Measurements from ENCODE around the gene PCGF5. TPM values are rescaled to one million over a fixed set of nuclear protein-coding genes. Genes with fewer than 3 reads are reported as not detected.

The PCGF5 gene
- total and polyA plus RNA-seq, 10 of the 15 experiments (the other 5 are each of a cell fraction or from before 2014, with no cell fraction given): 33.2 to 79.7 (median 50.7) TPM

GRCh38 chr10:91298224-91298871 lies 77.9 kb downstream of the PCGF5 start:
- no TSS peak for BruUV-seq (replicated peaks)
- FAIRE-seq: peak; percentile 61
- TF ChIP-seq BRCA1 (IDR thresholded peaks at IDR 0.05; ENCODE audit: low read depth, low read length): no peak
- TF ChIP-seq BMI1 (IDR thresholded peaks at IDR 0.05; ENCODE audit: borderline replicate concordance): no peak
- TF ChIP-seq IKZF2 (IDR thresholded peaks at IDR 0.05): 0 out of 4 replicates have a peak, but pooled peaks of 1 of the 2 experiments have one; percentile 9
- 0 out of 2 replicates have a peak, but pooled peaks have one; percentile 34 for TF ChIP-seq MEF2A (IDR thresholded peaks at IDR 0.05; ENCODE audit: insufficient read depth, low read depth, low read length)
- no peak for TF ChIP-seq BCL3 (IDR thresholded peaks at IDR 0.05; ENCODE audit: borderline replicate concordance, insufficient read depth, low read depth, low read length, poor library complexity, severe bottlenecking)
- TF ChIP-seq RAD21 (IDR thresholded peaks at IDR 0.05; ENCODE audit: insufficient read depth, low read depth, low read length): peak; percentile 93
- no peak for TF ChIP-seq POLR2AphosphoS5 (IDR thresholded peaks at IDR 0.05; ENCODE audit: low read length)
- TF ChIP-seq, protein P1, sequence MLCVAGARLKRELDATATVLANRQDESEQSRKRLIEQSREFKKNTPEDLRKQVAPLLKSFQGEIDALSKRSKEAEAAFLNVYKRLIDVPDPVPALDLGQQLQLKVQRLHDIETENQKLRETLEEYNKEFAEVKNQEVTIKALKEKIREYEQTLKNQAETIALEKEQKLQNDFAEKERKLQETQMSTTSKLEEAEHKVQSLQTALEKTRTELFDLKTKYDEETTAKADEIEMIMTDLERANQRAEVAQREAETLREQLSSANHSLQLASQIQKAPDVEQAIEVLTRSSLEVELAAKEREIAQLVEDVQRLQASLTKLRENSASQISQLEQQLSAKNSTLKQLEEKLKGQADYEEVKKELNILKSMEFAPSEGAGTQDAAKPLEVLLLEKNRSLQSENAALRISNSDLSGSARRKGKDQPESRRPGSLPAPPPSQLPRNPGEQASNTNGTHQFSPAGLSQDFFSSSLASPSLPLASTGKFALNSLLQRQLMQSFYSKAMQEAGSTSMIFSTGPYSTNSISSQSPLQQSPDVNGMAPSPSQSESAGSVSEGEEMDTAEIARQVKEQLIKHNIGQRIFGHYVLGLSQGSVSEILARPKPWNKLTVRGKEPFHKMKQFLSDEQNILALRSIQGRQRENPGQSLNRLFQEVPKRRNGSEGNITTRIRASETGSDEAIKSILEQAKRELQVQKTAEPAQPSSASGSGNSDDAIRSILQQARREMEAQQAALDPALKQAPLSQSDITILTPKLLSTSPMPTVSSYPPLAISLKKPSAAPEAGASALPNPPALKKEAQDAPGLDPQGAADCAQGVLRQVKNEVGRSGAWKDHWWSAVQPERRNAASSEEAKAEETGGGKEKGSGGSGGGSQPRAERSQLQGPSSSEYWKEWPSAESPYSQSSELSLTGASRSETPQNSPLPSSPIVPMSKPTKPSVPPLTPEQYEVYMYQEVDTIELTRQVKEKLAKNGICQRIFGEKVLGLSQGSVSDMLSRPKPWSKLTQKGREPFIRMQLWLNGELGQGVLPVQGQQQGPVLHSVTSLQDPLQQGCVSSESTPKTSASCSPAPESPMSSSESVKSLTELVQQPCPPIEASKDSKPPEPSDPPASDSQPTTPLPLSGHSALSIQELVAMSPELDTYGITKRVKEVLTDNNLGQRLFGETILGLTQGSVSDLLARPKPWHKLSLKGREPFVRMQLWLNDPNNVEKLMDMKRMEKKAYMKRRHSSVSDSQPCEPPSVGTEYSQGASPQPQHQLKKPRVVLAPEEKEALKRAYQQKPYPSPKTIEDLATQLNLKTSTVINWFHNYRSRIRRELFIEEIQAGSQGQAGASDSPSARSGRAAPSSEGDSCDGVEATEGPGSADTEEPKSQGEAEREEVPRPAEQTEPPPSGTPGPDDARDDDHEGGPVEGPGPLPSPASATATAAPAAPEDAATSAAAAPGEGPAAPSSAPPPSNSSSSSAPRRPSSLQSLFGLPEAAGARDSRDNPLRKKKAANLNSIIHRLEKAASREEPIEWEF (IDR thresholded peaks at IDR 0.05; ENCODE audit: insufficient replicate concordance, low read depth, low read length): no peak
- 0 out of 2 replicates have a peak, but pooled peaks have one; percentile 20 for TF ChIP-seq CBFB (IDR thresholded peaks at IDR 0.05; ENCODE audit: low read depth)
- no peak for TF ChIP-seq EP300 (IDR thresholded peaks at IDR 0.05; ENCODE audit: borderline replicate concordance in 1 of 2, control insufficient read depth in 1 of 2, low read depth in 2 of 2, low read length in 2 of 2)
- TF ChIP-seq, protein P2, sequence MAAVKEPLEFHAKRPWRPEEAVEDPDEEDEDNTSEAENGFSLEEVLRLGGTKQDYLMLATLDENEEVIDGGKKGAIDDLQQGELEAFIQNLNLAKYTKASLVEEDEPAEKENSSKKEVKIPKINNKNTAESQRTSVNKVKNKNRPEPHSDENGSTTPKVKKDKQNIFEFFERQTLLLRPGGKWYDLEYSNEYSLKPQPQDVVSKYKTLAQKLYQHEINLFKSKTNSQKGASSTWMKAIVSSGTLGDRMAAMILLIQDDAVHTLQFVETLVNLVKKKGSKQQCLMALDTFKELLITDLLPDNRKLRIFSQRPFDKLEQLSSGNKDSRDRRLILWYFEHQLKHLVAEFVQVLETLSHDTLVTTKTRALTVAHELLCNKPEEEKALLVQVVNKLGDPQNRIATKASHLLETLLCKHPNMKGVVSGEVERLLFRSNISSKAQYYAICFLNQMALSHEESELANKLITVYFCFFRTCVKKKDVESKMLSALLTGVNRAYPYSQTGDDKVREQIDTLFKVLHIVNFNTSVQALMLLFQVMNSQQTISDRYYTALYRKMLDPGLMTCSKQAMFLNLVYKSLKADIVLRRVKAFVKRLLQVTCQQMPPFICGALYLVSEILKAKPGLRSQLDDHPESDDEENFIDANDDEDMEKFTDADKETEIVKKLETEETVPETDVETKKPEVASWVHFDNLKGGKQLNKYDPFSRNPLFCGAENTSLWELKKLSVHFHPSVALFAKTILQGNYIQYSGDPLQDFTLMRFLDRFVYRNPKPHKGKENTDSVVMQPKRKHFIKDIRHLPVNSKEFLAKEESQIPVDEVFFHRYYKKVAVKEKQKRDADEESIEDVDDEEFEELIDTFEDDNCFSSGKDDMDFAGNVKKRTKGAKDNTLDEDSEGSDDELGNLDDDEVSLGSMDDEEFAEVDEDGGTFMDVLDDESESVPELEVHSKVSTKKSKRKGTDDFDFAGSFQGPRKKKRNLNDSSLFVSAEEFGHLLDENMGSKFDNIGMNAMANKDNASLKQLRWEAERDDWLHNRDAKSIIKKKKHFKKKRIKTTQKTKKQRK (IDR thresholded peaks at IDR 0.05; ENCODE audit: low read depth, low read length): no peak
- TF ChIP-seq SMARCA5 (IDR thresholded peaks at IDR 0.05): peak; percentile 72; the same call in 1 of the 2 replicates

More at GRCh38 chr10:91298224-91298871, 77.9 kb downstream of the PCGF5 start:
- H3K4me3 ChIP-seq: peak overlapping the region; percentile 46; the same call in 1 of the 2 replicates
- peaks cover 5% of the 10 kb centered on the region; the same call in 1 of the 2 replicates for H3K4me1 ChIP-seq (ENCODE audit: control insufficient read depth, insufficient read depth, low read length)
- no peaks in the 10 kb centered on the region for H3K9me3 ChIP-seq (replicated peaks; ENCODE audit: control insufficient read depth, insufficient read depth, low read length)
- H3K27ac ChIP-seq (ENCODE audit: control insufficient read depth, insufficient read depth): no peak overlapping the region
- CTCF ChIA-PET: interaction anchor here (0.6 to 5.5 kb wide), 55 partner anchors 9 to 1655 kb away, joined by 3 to 39 read pairs (median 4); partner anchors contain the start of genes PPP1R3C and RPP30
- 17% methylated on average over 23 of the region's 23 CpGs for WGBS (ENCODE audit: insufficient coverage, insufficient replicate concordance, low lambda C conversion rate, missing lambda C conversion rate)
- intact Hi-C loops (cut with micrococcal nuclease; ENCODE audit: unreplicated experiment) (loop anchor here (1.0 to 5.0 kb wide), 3 partner anchors 69 to 337 kb away; no protein-coding TSS in a partner anchor), in situ Hi-C loops (cut with MboI) (loop anchor here (5.0 kb wide), 2 partner anchors 344 to 624 kb away; partner anchors contain the start of gene BTAF1)
- POLR2A ChIA-PET: no interaction called here
- H3K27me3 ChIP-seq (replicated peaks in 1 of 2; ENCODE audit: control insufficient read depth in 2 of 2, insufficient read depth in 2 of 2, low read length in 1 of 2): no peaks in the 10 kb centered on the region
- peak overlapping the region; percentile 93 for H3K4me2 ChIP-seq (ENCODE audit: control insufficient read depth, insufficient read depth)
- no peak for DNase-seq (ENCODE audit: low read depth, low spot score)
- no peaks in the 10 kb centered on the region for H3K36me3 ChIP-seq (ENCODE audit: control insufficient read depth in 2 of 2, insufficient read depth in 2 of 2, low read length in 1 of 2)
- no peak overlapping the region for H3K9ac ChIP-seq (ENCODE audit: control insufficient read depth, insufficient read depth, low read length)
- H4K20me1 ChIP-seq (ENCODE audit: control insufficient read depth, insufficient read depth): no peaks in the 10 kb centered on the region
- H3K79me2 ChIP-seq (ENCODE audit: control insufficient read depth, insufficient read depth, low read length): no peaks in the 10 kb centered on the region
- RAD21 ChIA-PET (ENCODE audit: unreplicated experiment): interaction anchor here (0.8 to 3.8 kb wide), 13 partner anchors 15 to 615 kb away, joined by 3 to 29 read pairs (median 3); no protein-coding TSS in a partner anchor
- H2AFZ ChIP-seq (ENCODE audit: control insufficient read depth, low read depth, low read length): peak overlapping the region; percentile 92
- ATAC-seq: peak; percentile 93
- SMC1A ChIA-PET (ENCODE audit: uncharacterized antibody, unreplicated experiment): interaction anchor here (0.7 to 2.7 kb wide), 23 partner anchors 10 to 615 kb away, joined by 3 to 21 read pairs (median 4); partner anchors contain the start of gene RPP30

Data from GM12878 (cell line).